BJ (cell line): ENCODE measurements around the gene MIOX. TPM values are rescaled to one million over a fixed set of nuclear protein-coding genes. Genes with fewer than 3 reads are reported as not detected.

ENCODE experiments used
- CTCF ChIA-PET: fragments of 350-600 bp; formaldehyde crosslinking; extraction: SDS; loops from one replicate; lab custom pipeline; 2021; ENCODE audit warnings: antibody characterized with exemption, inconsistent platforms; lab: Yijun Ruan, JAX
- POLR2A ChIA-PET: fragments of 300-600 bp; sonication (Branson Sonifier 250); formaldehyde crosslinking; extraction: SDS; loops from one replicate; lab custom pipeline; 2021; ENCODE audit warnings: antibody characterized with exemption; lab: Charles Lee
- DNase-seq: peaks from one replicate; pipeline ENCODE4 v3.0.0-alpha.2; 2011; ENCODE audit warnings: low read depth
- H3K27me3 ChIP-seq: 2 replicates; pipeline ENCODE4 v1.6.0; 2011; ENCODE audit warnings: low read length; ENCODE audit not compliant: control insufficient read depth, insufficient read depth
- H3K36me3 ChIP-seq: 2 replicates; pipeline ENCODE4 v1.5.1; 2011; ENCODE audit warnings: low read length; ENCODE audit not compliant: control insufficient read depth, insufficient read depth
- H3K4me3 ChIP-seq: 2 replicates; pipeline ENCODE4 v1.5.1; 2011; ENCODE audit warnings: low read depth, mild to moderate bottlenecking, control low read depth, low read length
- CTCF ChIP-seq: IDR thresholded peaks from 2 replicates; pipeline ENCODE4 v1.5.1; 2011; ENCODE audit warnings: low read depth, mild to moderate bottlenecking, control low read depth, inconsistent platforms, low read length, moderate library complexity; ENCODE audit not compliant: insufficient read depth
- polyA plus RNA-seq: library from polyadenylated mRNA; depleted of rRNA; stranded (reverse); fragments of >200 nt; gene quantifications from 2 replicates; pipeline ENCODE4 v1.2.3, GENCODE V29; 2011

Gene MIOX
- polyA plus RNA-seq, 1 experiment = 0.20 TPM

GRCh38 chr22:50473855-50474671 lies 12.6 kb upstream of the MIOX start:
- H3K27me3 ChIP-seq = no peaks in the 10 kb centered on the region; the same call in 1 of the 2 replicates
- ChIA-PET CTCF (interaction anchor here (2.3 kb wide), 1 partner anchor 15 kb away, joined by 6 read pairs; no protein-coding TSS in a partner anchor), POLR2A (interaction anchor here (0.5 to 0.6 kb wide), 2 partner anchors 11 to 78 kb away, joined by 3 to 13 read pairs; no protein-coding TSS in a partner anchor)
- H3K36me3 ChIP-seq = peaks cover 5% of the 10 kb centered on the region
- peak overlapping the region; percentile 64 for H3K4me3 ChIP-seq
- no peak for TF ChIP-seq CTCF
- no peak for DNase-seq

- DNase-seq = peak; percentile 31
- CTCF ChIA-PET = no interaction called here
These were observed 11.7 kb upstream of the MIOX start, which contains the start of gene SBF1 for GRCh38 chr22:50474710-50475651. Gene SBF1, minus strand, starts transcription at chr22:50475035. Its CDS starts 195 bp downstream, at chr22:50474840.

GRCh38 chr22:50475652-50476002 lies 11.0 kb upstream of the MIOX start:
- TF ChIP-seq CTCF = no peak
- POLR2A ChIA-PET = no interaction called here
- Histone ChIP-seq H3K4me3 (no peak overlapping the region), H3K36me3 (peaks cover 5% of the 10 kb centered on the region), H3K27me3 (peaks cover 8% of the 10 kb centered on the region; the same call in 1 of the 2 replicates)
- CTCF ChIA-PET = no interaction called here
- no peak for DNase-seq

More at GRCh38 chr22:50474710-50475651, 11.7 kb upstream of the MIOX start, which contains the start of gene SBF1:
- Histone ChIP-seq H3K4me3 (peak within 1 kb of the TSS; percentile 64), H3K27me3 (peaks cover 3% of the 10 kb centered on the region; the same call in 1 of the 2 replicates), H3K36me3 (peaks cover 5% of the 10 kb centered on the region)
- TF ChIP-seq CTCF = no peak
- POLR2A ChIA-PET = no interaction called here

- ChIA-PET CTCF (interaction anchor here (1.7 kb wide), 1 partner anchor 21 kb away, joined by 5 read pairs; no protein-coding TSS in a partner anchor), POLR2A (no interaction called here)
- Histone ChIP-seq H3K4me3 (no peak overlapping the region), H3K36me3 (peaks cover 3% of the 10 kb centered on the region), H3K27me3 (peaks cover 8% of the 10 kb centered on the region; the same call in 1 of the 2 replicates)
- DNase-seq = no peak
- no peak for TF ChIP-seq CTCF
These were observed 9.8 kb upstream of the MIOX start for GRCh38 chr22:50476868-50477267.
